ENCODE results near the gene IL1F10.

- TF ChIP-seq CTCF (IDR thresholded peaks at IDR 0.05; ENCODE audit: low read depth, low read length): no peak
- TF ChIP-seq EZH2phosphoT487 (IDR thresholded peaks at IDR 0.05; ENCODE audit: low read depth): no peak
Measured at GRCh38 chr2:113069676-113070605, 2.2 kb downstream of the IL1F10 start.

Data from OCI-LY3 (cell line).